Measurements from ENCODE around the gene RARS2.

- TF ChIP-seq CTCF (IDR thresholded peaks at IDR 0.05; ENCODE audit: poor library complexity) (no peak), EZH2phosphoT487 (IDR thresholded peaks at IDR 0.05; ENCODE audit: low read depth, severe bottlenecking, unreplicated experiment) (no peak), EZH2 (IDR thresholded peaks at IDR 0.05; ENCODE audit: borderline replicate concordance) (no peak)
Measured at GRCh38 chr6:87541744-87542143, 48.0 kb downstream of the RARS2 start.
